Adipose tissue (tissue), 3 donors: ENCODE results near the gene FSTL1. TPM values are rescaled to one million over a fixed set of nuclear protein-coding genes. Genes with fewer than 3 reads are reported as not detected.

Source experiments
- H3K27ac ChIP-seq: one replicate; pipeline ENCODE4 v1.5.1; 2013; ENCODE audit warnings: low read depth, low read length
- WGBS, 3 donors: extraction: QIAGEN DNeasy Blood & Tissue Kit; methylation state at CpG; one replicate each; pipeline ENCODE4 v1.1.7; 2013; 5-methylcytosine and 5-hydroxymethylcytosine counted together
- polyA plus RNA-seq, 3 donors: library from polyadenylated mRNA; stranded (reverse); fragments of 200-250 nt; gene quantifications; one replicate each; pipeline ENCODE4 v1.2.3, GENCODE V29; 2013
- donor health status: healthy with polysubstance abuse.
- donor health status: Bipolar disorder and iron deficiency.
- donor health status: healthy.

The FSTL1 gene
- polyA plus RNA-seq, 3 donors = 41.6 to 259 (median 153) TPM

DNA sequence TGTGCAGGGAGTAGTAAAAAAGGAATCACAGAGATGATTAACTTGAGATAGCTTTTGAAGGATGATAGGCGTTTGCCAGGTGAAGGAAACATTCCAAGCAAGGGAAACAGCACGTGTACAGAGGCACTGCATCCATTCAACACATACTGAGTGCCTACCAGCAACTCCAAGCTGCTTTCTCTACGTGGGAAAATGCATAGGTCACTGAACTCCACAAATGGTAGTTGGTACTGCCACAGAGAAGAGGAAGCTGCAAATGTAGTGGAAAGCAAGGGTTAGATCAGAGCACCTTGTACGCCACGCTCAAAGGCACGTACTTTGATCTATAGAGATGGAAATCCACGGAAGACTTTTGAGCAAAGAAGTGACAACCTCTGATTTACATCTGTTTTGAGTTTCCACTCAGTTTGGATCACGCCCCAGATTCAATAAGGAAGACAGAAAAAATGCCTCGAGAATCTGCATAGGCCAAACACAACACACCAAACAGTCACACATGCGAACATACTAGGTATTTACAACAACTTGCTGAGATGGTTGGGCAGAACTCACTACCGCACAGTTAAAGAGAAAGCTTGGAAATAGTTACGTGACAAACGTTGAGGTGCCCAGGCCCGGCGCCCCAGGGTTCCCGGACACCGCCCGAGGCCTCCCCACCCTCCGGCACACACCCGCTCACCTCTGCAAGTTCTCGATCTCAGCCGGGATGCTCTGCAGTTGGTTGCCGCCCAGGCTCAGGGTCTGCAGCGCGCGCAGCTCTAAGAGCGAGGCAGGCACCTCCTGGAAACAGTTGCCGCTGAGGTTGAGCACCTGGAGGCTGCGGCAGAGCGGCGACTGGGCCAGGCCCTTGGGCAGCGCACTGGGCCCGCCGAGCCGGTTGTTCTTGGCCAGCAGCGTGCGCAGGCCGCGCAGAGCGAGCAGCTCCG is 102.5 kb downstream of the FSTL1 start:
- 2% methylated on average over 40 to 41 of the region's 41 CpGs for WGBS, 3 donors
- H3K27ac ChIP-seq = no peak overlapping the region

DNA sequence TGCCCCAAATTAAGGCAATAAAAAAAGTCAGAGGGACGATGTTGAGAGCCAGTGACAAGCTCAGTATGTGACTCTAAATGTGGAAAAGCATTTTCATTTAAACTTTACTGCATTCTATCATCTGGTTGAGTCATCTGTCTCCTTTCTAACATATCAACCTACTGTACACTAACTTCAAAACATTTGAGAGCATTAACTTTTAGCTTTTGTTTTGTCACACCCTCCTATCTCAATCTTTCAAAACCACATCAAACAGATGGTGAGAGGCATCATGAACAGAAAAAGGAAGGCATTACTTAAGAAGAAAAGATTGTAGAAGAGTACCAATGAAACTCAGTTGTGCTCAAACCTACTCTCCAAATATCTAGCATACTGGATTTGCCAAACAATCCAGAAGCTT is 106.4 kb downstream of the FSTL1 start:
- H3K27ac ChIP-seq = no peak overlapping the region
- WGBS, 3 donors = 41 to 69% (median 54%) methylated on average over 1 of the region's 1 CpG

Other genes with a start within 250 kb of the FSTL1 start
- gene GPR156, start 165.8 kb downstream of the FSTL1 start, polyA plus RNA-seq = under 1 TPM; 0.01 to 0.11 (median 0.07) TPM
- gene LRRC58, start 101.6 kb downstream of the FSTL1 start, polyA plus RNA-seq = 10 to 100 TPM in 1 of 3 donors, 1 to 10 TPM in 2; 4.8 to 10.7 (median 8.3) TPM
- gene NDUFB4, start 145.3 kb upstream of the FSTL1 start, polyA plus RNA-seq = 100 to 1,000 TPM; 111 to 186 (median 169) TPM
- 10 to 100 TPM in 1 of 3 donors, 1 to 10 TPM in 2; 1.2 to 44.6 (median 1.9) TPM for gene HGD, start 231.2 kb upstream of the FSTL1 start, polyA plus RNA-seq